PC-9 (cell line): ENCODE measurements around the gene CAPN10.

Experiments
- EZH2 ChIP-seq: fragments of 200-600 bp; sonication (generic); IDR thresholded peaks from 2 replicates; pipeline ENCODE4 v1.8.0; 2017; ENCODE audit warnings: antibody characterized with exemption, low read depth
- TF ChIP-seq, protein P1 (sequence below): fragments of 200-600 bp; sonication (generic); conservative IDR thresholded peaks from 2 replicates; pipeline ENCODE4 v1.6.1; 2017; ENCODE audit warnings: mixed run types, antibody characterized with exemption, mild to moderate bottlenecking, moderate library complexity

DNA sequence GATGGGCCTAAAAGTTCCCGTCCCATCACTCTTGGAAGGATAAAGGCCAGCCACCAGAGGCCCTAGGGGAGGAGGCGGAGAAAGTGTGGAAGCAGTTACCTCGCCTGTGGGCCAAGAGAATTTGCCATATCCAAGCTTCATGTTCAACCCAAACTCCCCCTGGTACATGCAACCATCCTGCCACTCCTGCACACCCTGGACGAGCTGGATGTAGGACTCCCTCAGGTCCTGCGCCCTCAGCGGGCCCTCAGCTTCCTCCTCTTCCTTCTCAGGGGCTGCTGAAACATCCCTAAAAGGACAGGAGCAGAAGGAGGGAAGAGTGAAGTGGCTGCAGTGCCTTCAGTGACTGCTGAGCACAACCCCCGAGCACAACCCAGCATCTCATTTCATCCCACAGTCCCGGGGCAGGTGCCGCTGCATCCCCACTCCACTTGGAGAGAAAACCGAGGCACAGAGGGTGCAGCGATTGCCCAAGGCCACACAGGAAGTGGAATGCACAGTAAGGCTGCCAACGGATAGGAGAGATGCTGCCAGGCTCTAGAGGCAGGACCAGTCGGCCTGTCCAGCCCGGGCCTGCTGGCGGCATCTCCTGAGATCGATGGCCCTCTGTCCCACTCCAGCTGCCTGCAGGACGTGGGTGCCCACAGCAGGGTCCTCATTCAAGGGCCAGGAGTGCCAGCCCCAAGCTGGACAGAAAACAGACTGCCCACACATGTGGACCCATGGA is 31.6 kb upstream of the CAPN10 start:
- no peak for TF ChIP-seq EZH2
- TF ChIP-seq, protein P1, sequence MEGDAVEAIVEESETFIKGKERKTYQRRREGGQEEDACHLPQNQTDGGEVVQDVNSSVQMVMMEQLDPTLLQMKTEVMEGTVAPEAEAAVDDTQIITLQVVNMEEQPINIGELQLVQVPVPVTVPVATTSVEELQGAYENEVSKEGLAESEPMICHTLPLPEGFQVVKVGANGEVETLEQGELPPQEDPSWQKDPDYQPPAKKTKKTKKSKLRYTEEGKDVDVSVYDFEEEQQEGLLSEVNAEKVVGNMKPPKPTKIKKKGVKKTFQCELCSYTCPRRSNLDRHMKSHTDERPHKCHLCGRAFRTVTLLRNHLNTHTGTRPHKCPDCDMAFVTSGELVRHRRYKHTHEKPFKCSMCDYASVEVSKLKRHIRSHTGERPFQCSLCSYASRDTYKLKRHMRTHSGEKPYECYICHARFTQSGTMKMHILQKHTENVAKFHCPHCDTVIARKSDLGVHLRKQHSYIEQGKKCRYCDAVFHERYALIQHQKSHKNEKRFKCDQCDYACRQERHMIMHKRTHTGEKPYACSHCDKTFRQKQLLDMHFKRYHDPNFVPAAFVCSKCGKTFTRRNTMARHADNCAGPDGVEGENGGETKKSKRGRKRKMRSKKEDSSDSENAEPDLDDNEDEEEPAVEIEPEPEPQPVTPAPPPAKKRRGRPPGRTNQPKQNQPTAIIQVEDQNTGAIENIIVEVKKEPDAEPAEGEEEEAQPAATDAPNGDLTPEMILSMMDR: no peak
